Psoas muscle (tissue), 8 donors: Measurements from ENCODE around the gene ZFYVE27. TPM values are rescaled to one million over a fixed set of nuclear protein-coding genes. Genes with fewer than 3 reads are reported as not detected.

Experiments
- ATAC-seq, 4 donors: fragments of 200-7000 bp; cut with Tn5 transposase; one replicate each; pipeline ENCODE4 v1.9.1; 2020; ENCODE audit warnings: moderate library complexity in 3 of 4, mild to moderate bottlenecking in 2 of 4
- DNase-seq, 2 donors: peaks; one replicate each; pipeline ENCODE4 v3.0.0-alpha.2; 2020
- H3K27ac ChIP-seq: fragments of 200-600 bp; one replicate; pipeline ENCODE4 v1.8.0; 2022
- H3K27me3 ChIP-seq, 3 donors: fragments of 200-600 bp in 1 of 3; one replicate each; pipeline versions ENCODE4 v1.6.1 to v1.8.0; 2013 to 2022; ENCODE audit warnings: low read length in 2 of 3, mild to moderate bottlenecking in 2 of 3, moderate library complexity in 1 of 3; ENCODE audit not compliant: insufficient read depth in 3 of 3
- H3K36me3 ChIP-seq, 2 donors: fragments of 200-600 bp in 1 of 2; one replicate each; pipeline versions ENCODE4 v1.6.1 to v1.8.0; 2013 to 2022; ENCODE audit warnings: low read depth in 1 of 2, mild to moderate bottlenecking in 1 of 2, moderate library complexity in 1 of 2; ENCODE audit not compliant: insufficient read depth in 1 of 2
- H3K4me1 ChIP-seq: fragments of 200-600 bp; one replicate; pipeline ENCODE4 v1.8.0; 2022
- H3K4me3 ChIP-seq: fragments of 200-600 bp; one replicate; pipeline ENCODE4 v1.8.0; 2022; ENCODE audit warnings: mild to moderate bottlenecking
- H3K9me3 ChIP-seq: fragments of 200-600 bp; one replicate; pipeline ENCODE4 v1.8.0; 2022
- CTCF ChIP-seq: fragments of 200-600 bp; IDR thresholded peaks from one replicate; pipeline ENCODE4 v1.8.0; 2022; ENCODE audit warnings: antibody characterized with exemption
- WGBS, 3 donors: extraction: QIAGEN DNeasy Blood & Tissue Kit; methylation state at CpG; one replicate each; pipeline versions ENCODE4 v1.1.6 to v1.1.7; 2013; 5-methylcytosine and 5-hydroxymethylcytosine counted together
- intact Hi-C, 2 donors: fragments of 100-400 bp; cut with DNase I; formaldehyde crosslinking; loops; one replicate each; pipeline versions ENCODE4 v1.11.0 to v1.14.2; 2022
- polyA plus RNA-seq, 3 donors: library from polyadenylated mRNA; stranded (reverse); fragments of 200-250 nt; gene quantifications; one replicate each; pipeline ENCODE4 v1.2.3, GENCODE V29; 2013
- total RNA-seq, 4 donors: library from RNA; stranded (reverse); fragmentation: NEBNext Ultra II Directional in 2 of 4; extraction: Animal tissue kit (Norgen Biotek cat#: 25700) in 2 of 4; gene quantifications; one replicate each; pipeline versions ENCODE4 v1.2.1 to v1.2.4, GENCODE V29; 2021 to 2023
- donor health status: healthy with polysubstance abuse.
- donor health status: DM: no; HTN: no; CAD: no; lungs with moderate emphysema.
- donor health status: Bipolar disorder and iron deficiency.
- donor health status: healthy.
- donor health status: DM: yes; HTN: yes; CAD: no.
- donor health status: DM: no; HTN: no; CAD: no.
- donor health status: DM: no; HTN: no; CAD: no.
- donor health status: DM: yes; HTN: yes; CAD: no.

Gene ZFYVE27
- total and polyA plus RNA-seq, 7 donors: 8.3 to 20.1 (median 12.5) TPM

- TF ChIP-seq CTCF: no peak
- H3K9me3 ChIP-seq: no peaks in the 10 kb centered on the region
- intact Hi-C loops: loop anchor here in 1 of 2 donors (10.0 kb wide), 1 partner anchor 255 kb away; no protein-coding TSS in a partner anchor
- H3K36me3 ChIP-seq: no peaks in the 10 kb centered on the region
- H3K27me3 ChIP-seq: peaks cover 0 to 54% (median 16%) of the 10 kb centered on the region in 3 donors
- WGBS, 3 donors: 70 to 81% (median 73%) methylated on average over 5 of the region's 5 CpGs
- H3K27ac ChIP-seq: no peak overlapping the region
- peaks cover 4% of the 10 kb centered on the region for H3K4me1 ChIP-seq
- ATAC-seq (no peak), DNase-seq (no peak)
- no peak overlapping the region for H3K4me3 ChIP-seq
Measured at GRCh38 chr10:97770255-97770654, 33.3 kb downstream of the ZFYVE27 start.

DNA sequence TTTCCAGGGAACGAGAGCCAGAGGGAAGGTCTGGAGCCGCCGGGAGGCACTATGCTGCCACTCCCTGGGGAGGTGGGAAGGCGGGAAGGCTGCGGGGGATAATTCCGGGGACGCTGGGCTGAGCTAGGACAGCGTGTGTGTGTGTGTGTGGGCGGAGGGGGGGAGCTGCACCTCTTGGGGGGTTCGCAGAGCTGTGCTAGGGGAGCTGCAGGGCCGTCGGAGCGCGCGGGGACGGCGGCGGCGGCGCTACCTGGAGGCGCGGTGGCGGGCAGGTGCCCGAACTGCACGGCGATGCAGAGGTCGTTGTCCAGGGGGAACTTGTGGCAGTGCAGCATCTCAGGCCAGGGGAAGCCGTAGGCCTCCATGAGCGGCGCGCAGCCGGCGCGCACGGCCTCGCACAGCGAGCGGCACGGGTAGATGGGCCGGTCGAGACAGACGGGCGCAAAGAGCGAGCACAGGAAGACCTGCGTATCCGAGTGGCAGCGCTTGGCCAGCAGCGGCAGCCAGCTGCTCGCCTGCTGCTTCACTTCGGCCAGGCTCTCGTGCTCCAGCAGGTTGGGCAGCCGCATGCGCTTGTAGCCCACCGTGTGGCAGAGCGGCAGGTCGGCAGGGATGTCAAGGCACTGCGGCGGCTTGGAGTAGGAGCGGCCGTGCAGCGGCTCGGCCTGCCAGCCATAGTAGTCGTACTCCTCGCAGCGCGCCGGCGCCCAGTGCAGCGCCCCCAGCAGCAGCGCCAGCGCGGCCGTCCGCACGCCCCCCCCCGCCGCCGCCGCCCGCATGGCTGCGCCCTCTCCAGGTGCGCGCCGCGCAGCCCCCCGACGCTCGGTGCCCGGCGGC lies 34.3 kb downstream of the ZFYVE27 start:
- H3K4me3 ChIP-seq: peak overlapping the region; percentile 54
- intact Hi-C loops: loop anchor here in 1 of 2 donors (10.0 kb wide), 1 partner anchor 254 kb away; no protein-coding TSS in a partner anchor
- WGBS, 3 donors: 1% methylated on average over 60 to 90 of the region's 90 CpGs

DNA sequence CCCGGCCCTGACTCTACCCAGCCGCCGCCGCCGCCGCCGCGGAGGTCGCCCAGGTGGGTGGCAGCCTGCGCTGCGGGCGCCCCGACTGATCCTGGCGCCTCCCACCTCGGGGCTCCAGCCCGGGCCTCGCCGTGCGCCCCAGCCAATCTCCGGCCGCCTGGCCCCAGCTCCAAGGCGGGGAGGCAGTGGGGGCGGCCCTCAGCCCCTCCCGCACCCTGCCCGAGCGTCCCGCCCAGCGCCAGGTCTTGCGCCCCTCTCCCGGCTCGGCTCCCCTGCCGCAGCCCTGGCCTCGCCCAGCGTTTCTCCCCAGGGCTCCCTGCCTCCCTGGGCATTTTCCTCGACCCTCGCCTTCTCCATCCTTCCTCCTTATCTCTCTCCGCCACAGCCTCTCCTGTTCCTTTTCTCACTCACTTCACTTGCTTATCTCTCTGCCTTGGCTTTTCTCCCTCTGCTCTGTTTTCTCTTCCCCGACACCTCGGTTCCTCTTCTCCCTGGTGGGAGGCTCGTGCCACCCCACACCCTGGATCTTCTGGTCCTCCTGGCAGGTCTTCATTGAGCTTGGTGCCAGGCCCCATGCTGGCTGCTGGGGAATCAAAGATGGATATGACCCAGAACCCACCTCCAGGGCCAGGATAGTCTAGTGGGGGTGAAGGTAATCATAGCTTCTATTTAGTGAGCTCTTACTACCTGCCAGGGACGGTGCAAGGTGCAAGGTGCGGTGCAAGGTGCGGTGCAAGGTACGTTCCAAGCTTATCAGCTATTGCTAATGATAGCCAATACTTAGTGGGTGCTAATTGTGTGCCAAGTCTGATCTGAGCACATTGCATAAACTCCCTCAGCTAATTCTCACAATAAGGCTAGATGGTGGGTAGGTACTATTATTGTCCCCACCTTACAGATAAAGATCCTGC lies 35.2 kb downstream of the ZFYVE27 start, which contains the start of gene SFRP5:
SFRP5 (minus strand) TSS at position 87 of the 911 bp plus-strand sequence. CDS start 166 bp downstream, outside the sequence.
- Histone ChIP-seq H3K27me3 (peaks cover 0 to 45% (median 16%) of the 10 kb centered on the region in 3 donors), H3K27ac (no peak within 1 kb of the TSS), H3K4me3 (peak within 1 kb of the TSS; percentile 54), H3K4me1 (peaks cover 4% of the 10 kb centered on the region), H3K36me3 (no peaks in the 10 kb centered on the region), H3K9me3 (no peaks in the 10 kb centered on the region)
- no peak for TF ChIP-seq CTCF
- intact Hi-C loops: loop anchor here in 1 of 2 donors (10.0 kb wide), 1 partner anchor 253 kb away; no protein-coding TSS in a partner anchor
- WGBS, 3 donors: 16 to 35% (median 19%) methylated on average over 18 to 44 of the region's 44 CpGs
- ATAC-seq: no peak
- DNase-seq: no peak

More for the DNA sequence above, 34.3 kb downstream of the ZFYVE27 start:
- TF ChIP-seq CTCF: no peak
- Histone ChIP-seq H3K27me3 (peaks cover 0 to 45% (median 16%) of the 10 kb centered on the region in 3 donors), H3K36me3 (no peaks in the 10 kb centered on the region), H3K4me1 (peaks cover 4% of the 10 kb centered on the region), H3K27ac (no peak overlapping the region), H3K9me3 (no peaks in the 10 kb centered on the region)
- ATAC-seq: peak in 3 of 4 donors; percentile 34 to 63 (median 58)
- DNase-seq: no peak

GRCh38 chr10:97773096-97773495 lies 36.2 kb downstream of the ZFYVE27 start:
- Histone ChIP-seq H3K27me3 (peaks cover 0 to 45% (median 16%) of the 10 kb centered on the region in 3 donors), H3K4me1 (peaks cover 4% of the 10 kb centered on the region), H3K27ac (no peak overlapping the region), H3K4me3 (no peak overlapping the region), H3K36me3 (no peaks in the 10 kb centered on the region), H3K9me3 (no peaks in the 10 kb centered on the region)
- DNase-seq (no peak), ATAC-seq (no peak)
- no peak for TF ChIP-seq CTCF
- whole genome bisulfite sequencing, 3 donors: 25 to 76% (median 57%) methylated on average over 1 of the region's 1 CpG
- intact Hi-C loops: loop anchor here in 1 of 2 donors (10.0 kb wide), 1 partner anchor 252 kb away; no protein-coding TSS in a partner anchor
